Measurements from ENCODE around the gene BSG.
A peak's percentile ranks its signal among the peaks of the same experiment; 100 is the strongest.

BSG gene

DNA sequence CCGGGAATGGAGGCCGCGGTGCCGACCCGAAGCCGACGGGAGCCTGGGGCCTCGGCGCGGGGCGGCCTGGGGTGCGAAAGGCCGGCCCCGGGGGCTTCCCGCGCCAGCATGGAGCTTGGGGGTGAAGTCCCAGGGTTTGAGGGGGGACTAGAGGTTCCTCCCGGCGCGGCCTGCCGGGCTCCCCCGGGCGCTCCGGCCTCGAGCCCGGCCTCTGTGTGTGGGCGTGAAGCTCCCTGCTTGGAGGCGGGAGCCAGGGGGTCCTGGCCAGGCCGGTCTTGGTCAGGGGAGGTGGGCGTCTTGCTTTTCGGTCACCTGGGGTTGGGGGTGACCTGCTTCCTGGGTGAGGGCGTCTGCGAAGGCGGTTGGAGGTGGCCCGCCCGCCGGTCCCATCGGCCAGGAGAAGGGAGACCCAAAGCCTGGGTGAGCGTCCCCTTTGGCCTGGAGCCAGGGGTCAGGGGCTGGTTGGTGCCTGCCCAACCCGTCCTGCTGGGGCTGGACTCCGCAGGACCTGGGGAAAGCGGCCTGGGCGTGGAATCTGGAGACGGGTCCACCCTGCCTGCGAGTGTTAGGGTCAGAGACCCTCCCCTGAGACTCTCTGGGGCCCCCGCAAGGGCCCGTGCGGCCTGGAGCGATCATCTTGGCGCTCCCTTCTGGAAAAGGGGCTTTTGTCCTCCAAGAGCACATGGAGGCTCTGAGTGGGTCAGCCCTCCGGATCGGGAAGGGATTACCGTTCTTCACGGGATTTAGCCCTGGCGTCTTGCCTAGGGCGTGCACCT is 535 bp downstream of the BSG start:
- peak overlapping the region; percentile 58 for H3K27ac ChIP-seq
- TF ChIP-seq, protein P1, sequence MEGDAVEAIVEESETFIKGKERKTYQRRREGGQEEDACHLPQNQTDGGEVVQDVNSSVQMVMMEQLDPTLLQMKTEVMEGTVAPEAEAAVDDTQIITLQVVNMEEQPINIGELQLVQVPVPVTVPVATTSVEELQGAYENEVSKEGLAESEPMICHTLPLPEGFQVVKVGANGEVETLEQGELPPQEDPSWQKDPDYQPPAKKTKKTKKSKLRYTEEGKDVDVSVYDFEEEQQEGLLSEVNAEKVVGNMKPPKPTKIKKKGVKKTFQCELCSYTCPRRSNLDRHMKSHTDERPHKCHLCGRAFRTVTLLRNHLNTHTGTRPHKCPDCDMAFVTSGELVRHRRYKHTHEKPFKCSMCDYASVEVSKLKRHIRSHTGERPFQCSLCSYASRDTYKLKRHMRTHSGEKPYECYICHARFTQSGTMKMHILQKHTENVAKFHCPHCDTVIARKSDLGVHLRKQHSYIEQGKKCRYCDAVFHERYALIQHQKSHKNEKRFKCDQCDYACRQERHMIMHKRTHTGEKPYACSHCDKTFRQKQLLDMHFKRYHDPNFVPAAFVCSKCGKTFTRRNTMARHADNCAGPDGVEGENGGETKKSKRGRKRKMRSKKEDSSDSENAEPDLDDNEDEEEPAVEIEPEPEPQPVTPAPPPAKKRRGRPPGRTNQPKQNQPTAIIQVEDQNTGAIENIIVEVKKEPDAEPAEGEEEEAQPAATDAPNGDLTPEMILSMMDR (IDR thresholded peaks at IDR 0.05; ENCODE audit: low read depth, low read length, missing control alignments): no peak
- H3K4me3 ChIP-seq (ENCODE audit: low read depth, low read length): peak overlapping the region; percentile 90
- H3K36me3 ChIP-seq (replicated peaks): no peaks in the 10 kb centered on the region
- in situ Hi-C loops (cut with HindIII; ENCODE audit: low pct_ligation_motif_present, low sequenced_read_pairs): no loop called here
- DNase-seq: peak; percentile 45
- no peaks in the 10 kb centered on the region for H3K27me3 ChIP-seq (replicated peaks)

DNA sequence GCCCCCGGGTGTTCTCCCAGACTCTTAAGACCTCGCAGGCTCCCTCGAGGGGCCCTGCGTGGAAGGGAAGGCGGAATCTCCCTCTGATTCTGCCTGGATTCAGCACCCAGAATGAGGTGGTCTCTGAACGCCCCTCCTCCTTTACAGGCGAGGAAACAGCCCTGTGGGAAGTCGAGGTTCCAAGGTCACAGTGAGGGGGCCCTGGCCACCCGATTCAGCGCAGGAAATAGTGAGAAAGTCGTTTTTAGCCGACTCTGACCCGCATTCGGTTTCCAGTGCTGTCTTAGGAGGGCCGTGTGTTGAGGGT is 1.1 kb downstream of the BSG start:
- peaks cover 3% of the 10 kb centered on the region for H3K36me3 ChIP-seq (replicated peaks)
- peak overlapping the region; percentile 58 for H3K27ac ChIP-seq
- in situ Hi-C loops (cut with HindIII; ENCODE audit: low pct_ligation_motif_present, low sequenced_read_pairs): no loop called here

DNA sequence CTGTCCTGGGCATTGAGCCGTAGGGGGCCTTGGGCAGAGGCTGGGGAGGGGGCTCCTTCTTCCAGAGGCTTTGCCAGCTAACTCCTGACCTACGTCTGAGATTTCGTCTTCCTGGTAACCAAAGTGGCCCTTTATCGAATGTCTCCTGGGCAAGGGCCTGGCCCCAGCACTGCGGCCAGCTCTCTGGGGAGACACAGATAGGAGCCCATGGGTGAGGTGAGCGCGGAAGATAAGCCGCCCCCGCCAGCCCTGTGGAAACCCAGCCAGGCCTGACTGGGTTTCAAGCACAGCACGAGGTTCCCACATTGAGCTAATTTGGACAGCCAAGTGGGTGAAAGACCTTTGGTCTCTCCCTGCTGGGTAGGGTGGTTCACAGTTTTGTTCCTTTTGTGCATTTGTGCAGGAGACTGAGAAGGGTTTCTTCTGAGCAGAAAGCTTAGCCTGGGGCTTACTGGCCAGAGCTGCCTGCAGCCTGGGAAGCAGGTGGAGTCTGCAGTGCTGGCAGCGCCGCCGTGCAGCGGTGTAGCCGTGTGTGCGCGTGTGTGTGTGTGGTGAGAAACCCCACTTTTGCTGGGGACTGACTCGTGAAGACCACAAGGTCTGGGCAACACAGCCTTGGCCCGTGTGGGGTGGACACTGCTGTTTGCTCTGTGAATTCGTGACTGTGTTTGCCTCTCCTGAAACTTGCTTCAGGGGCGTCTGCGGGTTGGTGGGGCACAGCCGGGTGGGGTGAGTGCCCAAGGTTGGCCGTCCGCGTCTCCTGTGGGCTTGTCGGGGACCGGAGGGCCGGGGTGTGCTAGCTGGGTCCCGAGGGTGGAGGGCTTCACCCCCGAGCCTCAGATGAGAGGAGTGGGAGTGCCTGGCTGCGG is 2.5 kb downstream of the BSG start:
- DNase-seq: peak; percentile 15
- TF ChIP-seq, protein P1 (IDR thresholded peaks at IDR 0.05; ENCODE audit: low read depth, low read length, missing control alignments): no peak

More for the DNA sequence above, 1.1 kb downstream of the BSG start:
- DNase-seq: no peak
- Histone ChIP-seq H3K4me3 (ENCODE audit: low read depth, low read length) (peak overlapping the region; percentile 90), H3K27me3 (replicated peaks) (no peaks in the 10 kb centered on the region)
- TF ChIP-seq, protein P1 (IDR thresholded peaks at IDR 0.05; ENCODE audit: low read depth, low read length, missing control alignments): no peak

DNA sequence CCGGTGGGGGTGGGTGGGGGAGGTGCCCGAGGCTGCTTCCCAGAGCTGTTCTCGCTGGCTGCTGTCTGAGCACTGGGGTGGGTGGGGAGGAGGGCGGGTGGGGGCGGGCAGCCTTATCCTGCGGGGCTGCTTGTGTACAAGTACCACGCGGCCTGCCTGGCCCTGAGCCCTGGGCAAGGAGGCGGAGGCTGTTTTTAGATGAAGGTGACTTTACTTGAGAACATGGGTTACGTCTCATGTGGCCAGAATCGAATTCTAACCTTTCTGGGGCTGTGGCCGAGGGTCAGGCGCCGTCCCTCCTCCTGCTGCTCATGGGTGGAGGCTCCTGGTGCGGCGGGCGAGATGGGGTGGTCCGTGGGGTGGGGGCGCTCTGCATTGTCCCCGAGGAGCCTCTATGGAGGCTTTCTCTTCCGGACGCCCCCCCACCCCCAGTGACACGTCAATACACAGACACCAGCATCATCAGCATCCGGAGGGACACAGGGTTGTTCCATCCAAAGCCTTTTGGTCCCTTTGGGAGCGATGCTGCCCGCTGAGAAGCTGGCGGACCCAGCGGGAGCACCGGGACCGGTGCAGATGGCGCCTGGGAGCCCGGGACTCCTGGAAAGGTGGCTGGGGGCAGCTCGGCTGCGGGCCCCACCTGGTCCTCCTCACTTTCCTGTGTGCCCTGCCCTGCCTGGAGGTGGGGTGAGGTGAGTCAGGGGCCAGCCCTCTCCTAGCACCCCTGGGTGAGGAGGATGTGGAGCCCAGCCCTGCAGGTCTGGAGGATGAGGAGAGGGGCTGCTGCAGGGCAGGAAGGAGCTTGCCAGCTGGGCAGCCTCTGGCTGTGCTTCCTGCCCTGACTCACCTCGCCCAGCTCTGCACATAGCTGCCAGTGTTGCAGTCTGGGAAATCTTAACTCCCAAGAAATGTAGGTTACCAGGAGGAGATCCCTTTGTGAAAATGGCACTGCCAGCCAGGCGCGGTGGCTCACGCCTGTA is 3.4 kb downstream of the BSG start:
- Histone ChIP-seq H3K27ac (no peak overlapping the region), H3K4me3 (ENCODE audit: low read depth, low read length) (peak overlapping the region; percentile 33)
- DNase-seq: no peak

More for the DNA sequence above, 2.5 kb downstream of the BSG start:
- H3K36me3 ChIP-seq (replicated peaks): peaks cover 11% of the 10 kb centered on the region
- in situ Hi-C loops (cut with HindIII; ENCODE audit: low pct_ligation_motif_present, low sequenced_read_pairs): no loop called here
- H3K27me3 ChIP-seq (replicated peaks): no peaks in the 10 kb centered on the region
- H3K27ac ChIP-seq: no peak overlapping the region
- peak overlapping the region; percentile 27 for H3K4me3 ChIP-seq (ENCODE audit: low read depth, low read length)

More for the DNA sequence above, 3.4 kb downstream of the BSG start:
- peaks cover 17% of the 10 kb centered on the region for H3K36me3 ChIP-seq (replicated peaks)
- TF ChIP-seq, protein P1 (IDR thresholded peaks at IDR 0.05; ENCODE audit: low read depth, low read length, missing control alignments): no peak
- H3K27me3 ChIP-seq (replicated peaks): no peaks in the 10 kb centered on the region
- in situ Hi-C loops (cut with HindIII; ENCODE audit: low pct_ligation_motif_present, low sequenced_read_pairs): no loop called here
